IPS DF 4.7 (cell line): Measurements from ENCODE around the gene CYREN.

Experiments
- DNase-seq: peaks from one replicate; pipeline ENCODE4 v3.0.0-alpha.2; 2013; ENCODE audit warnings: low spot score; ENCODE audit errors: extremely low read depth

The CYREN gene

GRCh38 chr7:135197906-135198655, 27.6 kb upstream of the CYREN start:
- no peak for DNase-seq

GRCh38 chr7:135197343-135197742, 26.8 kb upstream of the CYREN start:
- DNase-seq, result no peak

GRCh38 chr7:135195968-135196629, 25.6 kb upstream of the CYREN start:
- no peak for DNase-seq

- DNase-seq, result no peak
These were observed 24.6 kb upstream of the CYREN start for GRCh38 chr7:135195156-135195555.

GRCh38 chr7:135194494-135195095, 24.1 kb upstream of the CYREN start:
- DNase-seq, result no peak

- DNase-seq, result no peak
These were observed 23.1 kb upstream of the CYREN start for GRCh38 chr7:135193615-135194081.

- no peak for DNase-seq
These were observed 22.5 kb upstream of the CYREN start for GRCh38 chr7:135192914-135193536.

- DNase-seq, result no peak
These were observed 20.2 kb upstream of the CYREN start for GRCh38 chr7:135190703-135191102.

GRCh38 chr7:135189961-135190360, 19.5 kb upstream of the CYREN start:
- DNase-seq, result no peak

GRCh38 chr7:135189221-135189662, 18.7 kb upstream of the CYREN start:
- DNase-seq, result no peak

GRCh38 chr7:135188298-135188984, 17.9 kb upstream of the CYREN start:
- DNase-seq, result no peak

GRCh38 chr7:135186841-135187253, 16.3 kb upstream of the CYREN start:
- DNase-seq, result no peak

GRCh38 chr7:135186261-135186540, 15.7 kb upstream of the CYREN start:
- DNase-seq, result no peak

GRCh38 chr7:135185471-135186260, 15.2 kb upstream of the CYREN start:
- DNase-seq, result no peak

- no peak for DNase-seq
These were observed 13.8 kb upstream of the CYREN start for GRCh38 chr7:135184254-135184841.

- DNase-seq, result no peak
These were observed 13.0 kb upstream of the CYREN start for GRCh38 chr7:135183478-135183877.

- no peak for DNase-seq
These were observed 11.6 kb upstream of the CYREN start for GRCh38 chr7:135181929-135182678.

- DNase-seq, result no peak
These were observed 10.9 kb upstream of the CYREN start for GRCh38 chr7:135181261-135181928.

- DNase-seq, result no peak
These were observed 9.6 kb upstream of the CYREN start for GRCh38 chr7:135180122-135180521.
